Measurements from ENCODE around the gene FYCO1. TPM values are rescaled to one million over a fixed set of nuclear protein-coding genes. Genes with fewer than 3 reads are reported as not detected.

FYCO1 gene
- polyA plus RNA-seq, 1 donor (not counting 4 experiments of a cell fraction or from before 2014, with no cell fraction given) = 6.1 TPM

- Histone ChIP-seq H3K79me2 (ENCODE audit: control insufficient read depth, insufficient read depth, low read length) (no peaks in the 10 kb centered on the region), H3K36me3 (ENCODE audit: control insufficient read depth in 2 of 2, extremely low read depth in 1 of 2, insufficient read depth in 2 of 2, low read length in 2 of 2) (peaks cover 3 to 28% of the 10 kb centered on the region in 2 experiments), H2AFZ (ENCODE audit: control insufficient read depth, low read length) (no peak overlapping the region), H3K9me1 (ENCODE audit: control insufficient read depth, extremely low read depth, insufficient read depth, low read length) (no peaks in the 10 kb centered on the region), H3K4me1 (ENCODE audit: control insufficient read depth, extremely low read depth, insufficient read depth, low read length) (no peaks in the 10 kb centered on the region), H3K27me3 (ENCODE audit: control insufficient read depth, extremely low read depth, insufficient read depth, low read length) (no peaks in the 10 kb centered on the region), H3K9ac (ENCODE audit: control insufficient read depth, extremely low read depth, insufficient read depth, low read length) (no peak overlapping the region), H3K4me2 (ENCODE audit: control insufficient read depth, extremely low read depth, insufficient read depth, low read depth, low read length) (no peak overlapping the region), H3K4me3 (ENCODE audit: control insufficient read depth in 2 of 3, extremely low read depth in 1 of 3, insufficient read depth in 2 of 3, low read depth in 1 of 3, low read length in 3 of 3) (no peak overlapping the region), H3K9me3 (ENCODE audit: control insufficient read depth, low read depth, low read length) (no peaks in the 10 kb centered on the region), H3K27ac (ENCODE audit: control insufficient read depth, insufficient read depth, low read length) (no peak overlapping the region), H4K20me1 (ENCODE audit: control insufficient read depth, extremely low read depth, insufficient read depth, low read length) (no peaks in the 10 kb centered on the region)
- FAIRE-seq (no peak), DNase-seq (ENCODE audit: low read depth, low spot score) (no peak)
- dilution Hi-C loops (cut with MboI; ENCODE audit: extremely low pct_ligation_motif_present, low sequenced_read_pairs) = no loop called here
- TF ChIP-seq, protein P1, sequence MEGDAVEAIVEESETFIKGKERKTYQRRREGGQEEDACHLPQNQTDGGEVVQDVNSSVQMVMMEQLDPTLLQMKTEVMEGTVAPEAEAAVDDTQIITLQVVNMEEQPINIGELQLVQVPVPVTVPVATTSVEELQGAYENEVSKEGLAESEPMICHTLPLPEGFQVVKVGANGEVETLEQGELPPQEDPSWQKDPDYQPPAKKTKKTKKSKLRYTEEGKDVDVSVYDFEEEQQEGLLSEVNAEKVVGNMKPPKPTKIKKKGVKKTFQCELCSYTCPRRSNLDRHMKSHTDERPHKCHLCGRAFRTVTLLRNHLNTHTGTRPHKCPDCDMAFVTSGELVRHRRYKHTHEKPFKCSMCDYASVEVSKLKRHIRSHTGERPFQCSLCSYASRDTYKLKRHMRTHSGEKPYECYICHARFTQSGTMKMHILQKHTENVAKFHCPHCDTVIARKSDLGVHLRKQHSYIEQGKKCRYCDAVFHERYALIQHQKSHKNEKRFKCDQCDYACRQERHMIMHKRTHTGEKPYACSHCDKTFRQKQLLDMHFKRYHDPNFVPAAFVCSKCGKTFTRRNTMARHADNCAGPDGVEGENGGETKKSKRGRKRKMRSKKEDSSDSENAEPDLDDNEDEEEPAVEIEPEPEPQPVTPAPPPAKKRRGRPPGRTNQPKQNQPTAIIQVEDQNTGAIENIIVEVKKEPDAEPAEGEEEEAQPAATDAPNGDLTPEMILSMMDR (optimal IDR thresholded peaks at IDR 0.05 in 1 of 3, IDR thresholded peaks at IDR 0.05 in 1 of 3, conservative IDR thresholded peaks at IDR 0.05 in 1 of 3; ENCODE audit: extremely low read depth in 1 of 3, insufficient read depth in 2 of 3, low read length in 3 of 3) = no peak
- TF ChIP-seq EZH2 (IDR thresholded peaks at IDR 0.05; ENCODE audit: low read length) = no peak
Measured at GRCh38 chr3:45946875-45947274, 48.7 kb downstream of the FYCO1 start.

GRCh38 chr3:45946307-45946706 is 49.3 kb downstream of the FYCO1 start:
- Histone ChIP-seq H3K4me1 (ENCODE audit: control insufficient read depth, extremely low read depth, insufficient read depth, low read length) (no peaks in the 10 kb centered on the region), H3K9me1 (ENCODE audit: control insufficient read depth, extremely low read depth, insufficient read depth, low read length) (no peaks in the 10 kb centered on the region), H4K20me1 (ENCODE audit: control insufficient read depth, extremely low read depth, insufficient read depth, low read length) (no peaks in the 10 kb centered on the region), H3K36me3 (ENCODE audit: control insufficient read depth in 2 of 2, extremely low read depth in 1 of 2, insufficient read depth in 2 of 2, low read length in 2 of 2) (peaks cover 0 to 22% of the 10 kb centered on the region in 2 experiments), H3K79me2 (ENCODE audit: control insufficient read depth, insufficient read depth, low read length) (no peaks in the 10 kb centered on the region), H3K9ac (ENCODE audit: control insufficient read depth, extremely low read depth, insufficient read depth, low read length) (no peak overlapping the region), H3K27me3 (ENCODE audit: control insufficient read depth, extremely low read depth, insufficient read depth, low read length) (no peaks in the 10 kb centered on the region), H3K9me3 (ENCODE audit: control insufficient read depth, low read depth, low read length) (no peaks in the 10 kb centered on the region), H3K4me2 (ENCODE audit: control insufficient read depth, extremely low read depth, insufficient read depth, low read depth, low read length) (no peak overlapping the region), H3K4me3 (ENCODE audit: control insufficient read depth in 2 of 3, extremely low read depth in 1 of 3, insufficient read depth in 2 of 3, low read depth in 1 of 3, low read length in 3 of 3) (no peak overlapping the region), H2AFZ (ENCODE audit: control insufficient read depth, low read length) (no peak overlapping the region), H3K27ac (ENCODE audit: control insufficient read depth, insufficient read depth, low read length) (no peak overlapping the region)
- peak; percentile 23 for FAIRE-seq
- TF ChIP-seq EZH2 (IDR thresholded peaks at IDR 0.05; ENCODE audit: low read length) = no peak
- TF ChIP-seq, protein P1 (optimal IDR thresholded peaks at IDR 0.05 in 1 of 3, IDR thresholded peaks at IDR 0.05 in 1 of 3, conservative IDR thresholded peaks at IDR 0.05 in 1 of 3; ENCODE audit: extremely low read depth in 1 of 3, insufficient read depth in 2 of 3, low read length in 3 of 3) = peak in 1 of 3 experiments; percentile 9
- DNase-seq (ENCODE audit: low read depth, low spot score) = no peak
- dilution Hi-C loops (cut with MboI; ENCODE audit: extremely low pct_ligation_motif_present, low sequenced_read_pairs) = no loop called here
